Sigmoid colon (tissue), 7 donors: ENCODE measurements around the gene FAM163B. TPM values are rescaled to one million over a fixed set of nuclear protein-coding genes. Genes with fewer than 3 reads are reported as not detected.

Source experiments
- DNase-seq: peaks from one replicate; pipeline ENCODE4 v3.0.0-alpha.2; 2019
- H3K27ac ChIP-seq, 4 donors: fragments of 200-600 bp; sonication (generic); one replicate each; pipeline ENCODE4 v1.5.1; 2016 to 2019; ENCODE audit warnings: mild to moderate bottlenecking in 1 of 4
- H3K27me3 ChIP-seq, 3 donors: fragments of 200-600 bp; sonication (generic); one replicate each; pipeline ENCODE4 v1.5.1; 2019; ENCODE audit warnings: mild to moderate bottlenecking in 1 of 3
- H3K36me3 ChIP-seq, 4 donors: fragments of 200-600 bp; sonication (generic); one replicate each; pipeline ENCODE4 v1.5.1; 2016 to 2019
- H3K4me1 ChIP-seq, 4 donors: fragments of 200-600 bp; sonication (generic); one replicate each; pipeline ENCODE4 v1.5.1; 2017 to 2019
- H3K4me3 ChIP-seq, 4 donors: fragments of 200-600 bp; sonication (generic); one replicate each; pipeline ENCODE4 v1.5.1; 2017 to 2019; ENCODE audit warnings: mild to moderate bottlenecking in 2 of 4, moderate library complexity in 1 of 4
- H3K9me3 ChIP-seq, 4 donors: fragments of 200-600 bp in 3 of 4; sonication (generic) in 3 of 4; one replicate each; pipeline versions ENCODE4 v1.5.1 to v1.6.1; 2013 to 2019
- EP300 ChIP-seq, 4 donors: sonication (generic); formaldehyde crosslinking; IDR thresholded peaks; one replicate each; pipeline ENCODE4 v1.6.1; 2017; ENCODE audit warnings: antibody characterized with exemption in 4 of 4
- POLR2A ChIP-seq, 2 donors: fragments of 450-650 bp; IDR thresholded peaks; one replicate each; pipeline ENCODE4 v1.6.1; 2016; ENCODE audit warnings: antibody characterized with exemption in 2 of 2, mild to moderate bottlenecking in 2 of 2, moderate library complexity in 2 of 2
- POLR2AphosphoS5 ChIP-seq, 4 donors: sonication (generic); formaldehyde crosslinking; IDR thresholded peaks; one replicate each; pipeline ENCODE4 v1.6.1; 2017; ENCODE audit warnings: antibody characterized with exemption in 4 of 4
- WGBS, 2 donors: extraction: QIAGEN DNeasy Blood & Tissue Kit; methylation state at CpG; one replicate each; pipeline ENCODE4 v1.1.7; 2013; 5-methylcytosine and 5-hydroxymethylcytosine counted together
- intact Hi-C: fragments of 100-400 bp; cut with DNase I; formaldehyde crosslinking; loops from one replicate; pipeline ENCODE4 v1.15.1; 2023
- polyA plus RNA-seq, 3 donors: library from polyadenylated mRNA; stranded (reverse); fragments of 200-250 nt; gene quantifications; one replicate each; pipeline ENCODE4 v1.2.3, GENCODE V29; 2013
- total RNA-seq, 4 donors: library from RNA; depleted of rRNA; stranded (reverse); fragments of >200 nt; gene quantifications; one replicate each; pipeline ENCODE4 v1.1.0, GENCODE V29; 2016
- TF ChIP-seq, protein P1 (sequence below), 4 experiments: fragments of 450-650 bp in 3 of 4; fragments of 200-600 bp in 1 of 4; IDR thresholded peaks; one replicate each; pipeline ENCODE4 v1.5.1; 2016 to 2019; ENCODE audit warnings: antibody characterized with exemption in 4 of 4, mild to moderate bottlenecking in 3 of 4, moderate library complexity in 2 of 4
- donor health status: healthy with polysubstance abuse.
- donor health status: Bipolar disorder and iron deficiency.
- donor health status: healthy.

FAM163B gene
- total RNA-seq (1 to 10 TPM in 2 of 4 donors, under 1 TPM in 1, not detected in 1; 0.83 to 1.5 (median 1.1) TPM), polyA plus RNA-seq (1 to 10 TPM in 2 of 3 donors, under 1 TPM in 1; 0.29 to 2.4 (median 1.4) TPM)

DNA sequence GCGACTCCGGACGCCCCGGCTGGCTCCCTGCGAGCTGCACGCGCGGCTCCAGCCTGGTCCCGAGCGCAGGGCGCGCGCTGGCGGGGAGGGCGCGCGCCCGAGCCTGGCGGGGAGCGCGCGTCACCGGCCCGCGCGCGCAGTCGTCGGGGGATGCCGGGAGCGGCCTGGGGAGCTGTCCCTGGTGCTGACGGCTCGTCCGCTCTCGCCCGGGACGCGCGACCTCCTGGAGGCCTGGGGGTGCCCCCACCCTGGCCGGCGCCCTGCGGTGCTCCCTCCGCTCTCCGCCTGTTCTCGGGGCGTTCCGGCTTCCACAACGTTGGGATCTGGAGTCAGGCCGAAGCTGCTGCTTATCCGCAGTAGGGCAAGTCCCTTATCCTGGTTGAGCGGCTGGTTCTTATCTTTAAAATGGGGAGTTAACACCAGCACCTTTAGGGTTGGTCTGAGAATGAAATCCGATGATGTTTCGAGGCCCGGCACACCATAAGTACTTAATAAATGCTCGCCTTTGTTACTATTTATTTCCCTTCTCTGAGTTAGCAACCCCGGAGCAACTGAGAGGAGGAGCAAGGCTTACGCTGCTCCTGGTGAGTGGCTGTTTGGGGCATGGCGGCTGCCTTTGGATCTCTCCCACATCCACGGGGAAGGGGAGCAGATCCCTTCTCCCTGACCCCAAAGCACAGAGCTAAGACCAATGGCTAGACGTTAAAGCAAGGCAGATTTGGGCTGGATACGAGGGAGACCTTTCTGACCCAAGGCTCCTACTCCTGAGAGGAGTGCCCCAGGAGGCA lies at the start of gene FAM163B:
FAM163B (minus strand) TSS at position 79 of the 788 bp plus-strand sequence. CDS start 29,166 bp downstream, outside the sequence.
- H3K27me3 ChIP-seq = peaks cover 13 to 92% (median 78%) of the 10 kb centered on the region in 3 donors

DNA sequence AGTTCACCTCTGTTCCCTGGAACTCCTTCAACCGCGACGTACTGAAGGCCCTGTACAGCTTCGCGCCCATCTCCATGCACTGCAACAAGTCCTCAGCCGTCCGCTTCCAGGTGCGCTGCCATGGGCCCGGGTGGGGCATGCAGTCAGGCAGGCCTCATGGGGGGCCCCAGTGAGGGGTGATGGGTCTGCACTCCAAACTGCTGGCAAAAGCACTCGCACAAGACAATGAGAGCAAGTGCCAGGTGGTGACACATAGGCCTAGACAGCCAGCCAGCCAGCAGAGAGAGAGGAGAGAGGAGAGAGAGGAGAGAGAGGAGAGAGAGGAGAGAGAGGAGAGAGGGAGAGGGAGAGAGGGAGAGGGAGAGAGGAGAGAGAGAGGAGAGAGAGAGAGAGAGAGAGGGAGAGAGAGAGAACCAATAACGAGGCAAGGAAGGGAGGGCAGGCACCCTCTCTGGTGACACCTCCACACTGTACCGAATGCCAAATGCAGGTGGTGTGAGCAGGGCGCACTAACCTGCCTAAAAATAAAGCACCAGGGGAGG lies 48.0 kb upstream of the FAM163B start:
- no peak overlapping the region for H3K4me3 ChIP-seq
- peaks cover 0 to 98% (median 46%) of the 10 kb centered on the region in 3 donors for H3K27me3 ChIP-seq
- H3K27ac ChIP-seq = no peak overlapping the region
- peaks cover 0 to 19% (median 16%) of the 10 kb centered on the region in 4 donors for H3K4me1 ChIP-seq
- no peaks in the 10 kb centered on the region for H3K9me3 ChIP-seq
- H3K36me3 ChIP-seq = no peaks in the 10 kb centered on the region
- intact Hi-C loops = loop anchor here (5.0 kb wide), 1 partner anchor 70 kb away; no protein-coding TSS in a partner anchor
- TF ChIP-seq EP300 (IDR thresholded peaks at IDR 0.05) (no peak), POLR2A (IDR thresholded peaks at IDR 0.05) (no peak), POLR2AphosphoS5 (IDR thresholded peaks at IDR 0.05) (no peak)
- TF ChIP-seq, protein P1, sequence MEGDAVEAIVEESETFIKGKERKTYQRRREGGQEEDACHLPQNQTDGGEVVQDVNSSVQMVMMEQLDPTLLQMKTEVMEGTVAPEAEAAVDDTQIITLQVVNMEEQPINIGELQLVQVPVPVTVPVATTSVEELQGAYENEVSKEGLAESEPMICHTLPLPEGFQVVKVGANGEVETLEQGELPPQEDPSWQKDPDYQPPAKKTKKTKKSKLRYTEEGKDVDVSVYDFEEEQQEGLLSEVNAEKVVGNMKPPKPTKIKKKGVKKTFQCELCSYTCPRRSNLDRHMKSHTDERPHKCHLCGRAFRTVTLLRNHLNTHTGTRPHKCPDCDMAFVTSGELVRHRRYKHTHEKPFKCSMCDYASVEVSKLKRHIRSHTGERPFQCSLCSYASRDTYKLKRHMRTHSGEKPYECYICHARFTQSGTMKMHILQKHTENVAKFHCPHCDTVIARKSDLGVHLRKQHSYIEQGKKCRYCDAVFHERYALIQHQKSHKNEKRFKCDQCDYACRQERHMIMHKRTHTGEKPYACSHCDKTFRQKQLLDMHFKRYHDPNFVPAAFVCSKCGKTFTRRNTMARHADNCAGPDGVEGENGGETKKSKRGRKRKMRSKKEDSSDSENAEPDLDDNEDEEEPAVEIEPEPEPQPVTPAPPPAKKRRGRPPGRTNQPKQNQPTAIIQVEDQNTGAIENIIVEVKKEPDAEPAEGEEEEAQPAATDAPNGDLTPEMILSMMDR (IDR thresholded peaks at IDR 0.05) = no peak
- 70 to 76% methylated on average over 13 of the region's 13 CpGs for WGBS, 2 donors
- DNase-seq = no peak

More for the DNA sequence above, at the start of gene FAM163B:
- intact Hi-C loops = no loop called here
- no peak within 1 kb of the TSS for H3K27ac ChIP-seq
- H3K9me3 ChIP-seq = no peaks in the 10 kb centered on the region
- TF ChIP-seq EP300 (IDR thresholded peaks at IDR 0.05) (no peak), POLR2A (IDR thresholded peaks at IDR 0.05) (no peak), POLR2AphosphoS5 (IDR thresholded peaks at IDR 0.05) (no peak)
- TF ChIP-seq, protein P1 (IDR thresholded peaks at IDR 0.05) = no peak
- peaks cover 0 to 4% (median 2%) of the 10 kb centered on the region in 4 donors for H3K4me1 ChIP-seq
- WGBS, 2 donors = 12 to 13% methylated on average over 61 of the region's 61 CpGs
- H3K36me3 ChIP-seq = no peaks in the 10 kb centered on the region
- H3K4me3 ChIP-seq = peak within 1 kb of the TSS in 1 of 4 donors; percentile 15
- no peak for DNase-seq

DNA sequence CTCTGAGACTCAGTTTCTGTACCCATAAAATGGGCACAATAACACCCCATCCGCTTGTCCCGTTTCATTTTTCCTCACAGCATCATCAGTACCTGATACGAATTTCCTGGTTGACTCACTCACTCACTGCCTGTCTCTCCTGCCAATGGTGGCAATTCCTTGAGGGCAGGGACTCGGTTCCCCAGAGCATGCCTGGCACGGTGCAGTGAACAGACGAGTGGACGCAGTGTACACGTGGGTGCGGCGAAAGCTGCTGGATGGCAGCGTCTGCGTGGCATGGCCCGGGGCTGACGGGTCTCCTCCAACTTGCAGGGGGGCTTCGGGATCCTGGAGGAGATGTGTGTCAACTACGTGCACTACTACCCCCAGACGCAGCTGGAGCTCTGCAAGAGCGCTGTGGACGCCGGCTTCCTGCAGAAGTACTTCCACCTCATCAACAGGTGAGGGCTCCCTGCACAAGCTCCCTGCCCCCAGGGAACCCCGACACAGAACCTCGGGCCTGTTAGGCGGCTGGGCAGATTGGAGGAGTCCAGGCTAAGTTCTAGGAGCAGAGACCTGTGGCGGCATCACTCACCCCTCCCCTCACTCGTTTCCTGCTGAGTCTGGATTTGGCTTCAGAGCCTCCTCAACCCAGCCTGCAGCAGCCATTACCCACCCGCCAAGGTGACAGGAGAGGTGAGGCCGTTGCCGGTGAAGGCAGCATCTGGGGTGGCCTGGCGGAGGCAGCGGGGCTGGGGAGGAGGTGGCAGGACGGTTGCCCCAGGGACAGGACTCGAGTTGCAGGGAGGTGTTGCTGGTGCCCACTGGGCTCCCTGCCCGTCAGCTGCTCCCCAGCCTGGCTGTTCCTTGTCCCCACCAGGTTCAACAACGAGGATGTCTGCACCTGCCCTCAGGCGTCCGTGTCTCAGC lies 47.3 kb upstream of the FAM163B start:
- TF ChIP-seq POLR2A (IDR thresholded peaks at IDR 0.05) = no peak
- no peak for TF ChIP-seq POLR2AphosphoS5 (IDR thresholded peaks at IDR 0.05)
- TF ChIP-seq, protein P1 (IDR thresholded peaks at IDR 0.05) = no peak
- no peak for TF ChIP-seq EP300 (IDR thresholded peaks at IDR 0.05)
- 66 to 68% methylated on average over 36 of the region's 36 CpGs for WGBS, 2 donors
- H3K4me3 ChIP-seq = no peak overlapping the region
- H3K27me3 ChIP-seq = peaks cover 0 to 98% (median 54%) of the 10 kb centered on the region in 3 donors
- no peak for DNase-seq
- H3K36me3 ChIP-seq = no peaks in the 10 kb centered on the region
- no peak overlapping the region for H3K27ac ChIP-seq
- H3K4me1 ChIP-seq = peaks cover 0 to 19% (median 16%) of the 10 kb centered on the region in 4 donors
- intact Hi-C loops = loop anchor here (5.0 kb wide), 1 partner anchor 69 kb away; no protein-coding TSS in a partner anchor
- H3K9me3 ChIP-seq = no peaks in the 10 kb centered on the region

DNA sequence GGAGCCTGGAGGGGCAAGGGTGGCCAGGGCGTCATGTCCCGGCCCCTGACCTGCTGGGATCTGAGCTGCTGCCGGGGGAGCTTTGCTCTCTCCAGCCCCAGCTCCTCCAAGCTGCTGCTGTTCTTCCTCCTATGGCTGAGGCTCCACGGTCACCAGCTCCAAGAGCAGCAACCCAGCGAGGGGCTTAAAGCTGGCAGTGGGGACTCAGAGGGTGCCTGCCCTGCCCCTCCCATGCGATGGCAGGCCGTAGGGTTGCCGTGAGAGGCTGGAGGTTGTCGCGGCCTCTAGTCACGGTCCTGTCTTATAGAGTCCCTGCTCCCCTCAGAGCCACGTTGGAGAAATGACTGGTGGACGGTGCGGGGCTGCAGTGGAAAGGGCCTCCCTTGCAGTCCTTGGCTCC lies 46.5 kb upstream of the FAM163B start:
- DNase-seq = no peak
- no peak overlapping the region for H3K27ac ChIP-seq
- no peaks in the 10 kb centered on the region for H3K9me3 ChIP-seq
- no peak overlapping the region for H3K4me3 ChIP-seq
- peaks cover 0 to 19% (median 16%) of the 10 kb centered on the region in 4 donors for H3K4me1 ChIP-seq
- TF ChIP-seq EP300 (IDR thresholded peaks at IDR 0.05) (no peak), POLR2A (IDR thresholded peaks at IDR 0.05) (no peak), POLR2AphosphoS5 (IDR thresholded peaks at IDR 0.05) (no peak)
- TF ChIP-seq, protein P1 (IDR thresholded peaks at IDR 0.05) = no peak
- intact Hi-C loops = loop anchor here (5.0 kb wide), 1 partner anchor 68 kb away; no protein-coding TSS in a partner anchor
- H3K36me3 ChIP-seq = no peaks in the 10 kb centered on the region
- H3K27me3 ChIP-seq = peaks cover 0 to 96% (median 54%) of the 10 kb centered on the region in 3 donors
- WGBS, 2 donors = 70 to 79% methylated on average over 14 of the region's 14 CpGs
